GM21515 (cell line): Measurements from ENCODE around the gene CATSPERB.
"Not testable (repeated sequence)": the region's sequence is repeated elsewhere in the genome, so short reads cannot be mapped to it uniquely, and the experiment has no call there.

Experiments used
- ATAC-seq: cut with Tn5 transposase; IDR thresholded peaks from one replicate; pipeline ENCODE4 v1.9.1; 2021; ENCODE audit not compliant: unreplicated experiment

Gene CATSPERB

DNA sequence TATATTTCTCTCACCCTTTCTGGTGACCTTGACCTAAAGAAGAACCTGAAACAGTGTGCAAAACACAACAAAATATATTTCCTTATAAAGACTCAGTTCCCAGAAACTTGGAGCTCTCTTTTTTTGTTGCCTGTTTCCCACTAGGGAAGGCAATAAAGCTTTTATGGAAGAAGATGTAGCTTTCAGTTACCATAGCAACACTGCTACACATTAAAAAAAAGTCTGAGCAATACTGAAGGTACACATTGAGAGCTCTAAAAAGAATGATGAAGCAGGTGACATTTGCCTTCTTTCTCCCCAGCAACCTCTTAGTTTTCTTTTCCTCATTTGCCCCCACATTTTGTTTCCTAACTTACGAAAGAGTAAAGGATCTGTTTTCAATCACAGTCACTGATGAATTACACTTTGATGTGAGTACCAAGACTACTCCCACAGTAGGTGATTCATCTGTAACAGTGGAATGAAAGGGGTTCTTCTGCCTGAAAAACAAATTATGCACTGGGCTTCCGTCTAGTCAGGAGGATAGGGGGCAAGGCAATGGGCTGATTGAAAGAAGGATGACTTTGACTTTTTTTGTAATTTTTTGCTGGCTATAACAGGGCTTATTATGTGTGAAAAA, 1.1 kb upstream of the CATSPERB start:
- no peak for ATAC-seq

DNA sequence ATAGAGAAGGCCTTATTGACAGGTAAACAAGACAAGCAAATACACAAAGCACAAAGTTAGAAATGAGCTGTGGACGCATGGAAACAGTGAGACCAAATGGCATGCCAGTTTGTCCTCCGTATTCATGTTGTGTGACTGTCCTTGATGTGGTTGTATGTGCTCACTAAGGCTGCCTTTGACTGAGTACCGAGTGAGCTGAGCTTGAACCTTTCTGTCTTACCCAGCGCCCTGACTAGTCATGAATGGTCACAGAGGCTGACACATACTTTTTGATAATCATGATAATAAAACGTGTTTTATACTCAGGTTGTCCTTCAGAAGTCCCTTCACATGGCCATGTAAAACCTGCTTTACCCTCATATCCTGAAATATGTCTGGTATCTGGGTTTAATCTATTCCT, 553 bp upstream of the CATSPERB start:
- no peak for ATAC-seq

- ATAC-seq = no peak
Observed at GRCh38 chr14:91731018-91731417, 868 bp downstream of the CATSPERB start.

DNA sequence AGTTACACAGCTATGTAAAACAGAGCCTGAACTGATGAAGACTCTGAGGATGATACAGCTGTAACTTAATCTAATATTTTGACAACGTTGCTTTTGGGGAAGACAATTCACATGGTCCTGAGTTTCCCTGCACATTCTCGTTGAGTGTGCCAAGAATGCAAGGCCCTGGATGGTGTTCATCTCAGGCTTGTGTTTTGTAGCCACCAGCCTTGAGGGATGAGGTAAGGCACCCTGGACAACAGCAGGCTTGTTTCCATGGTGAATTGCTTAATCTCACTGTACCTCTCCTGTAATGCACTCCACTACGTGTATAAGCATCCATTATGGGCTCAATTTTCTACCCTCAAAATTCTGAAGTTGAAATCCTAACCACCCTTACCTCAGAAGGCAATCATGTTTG, 2.1 kb downstream of the CATSPERB start:
- no peak for ATAC-seq

DNA sequence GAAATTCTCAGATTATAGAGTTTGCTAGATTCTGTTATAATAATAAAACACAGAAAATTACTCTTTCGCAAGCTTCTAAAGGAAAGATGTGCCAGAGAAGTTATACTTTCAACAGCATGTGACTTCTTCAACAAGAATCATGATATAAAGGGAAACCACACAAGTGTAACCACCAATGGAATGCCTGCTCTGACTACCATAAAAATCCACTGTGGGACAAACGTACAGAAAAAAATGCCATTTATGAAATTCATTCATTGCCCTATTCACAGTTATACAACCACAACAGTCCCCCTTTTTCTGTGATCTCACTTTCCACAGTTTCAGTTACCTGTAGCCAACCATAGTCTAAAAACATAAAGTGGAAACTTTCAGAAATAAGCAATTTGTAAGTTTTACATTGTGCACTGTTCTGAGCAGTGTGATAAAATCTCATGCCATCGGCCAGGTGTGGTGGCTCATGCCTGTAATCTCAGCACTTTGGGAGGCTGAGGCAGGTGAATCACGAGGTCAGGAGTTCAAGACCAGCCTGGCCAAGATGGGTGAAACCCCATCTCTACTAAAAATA, 3.2 kb downstream of the CATSPERB start:
- ATAC-seq = no peak

DNA sequence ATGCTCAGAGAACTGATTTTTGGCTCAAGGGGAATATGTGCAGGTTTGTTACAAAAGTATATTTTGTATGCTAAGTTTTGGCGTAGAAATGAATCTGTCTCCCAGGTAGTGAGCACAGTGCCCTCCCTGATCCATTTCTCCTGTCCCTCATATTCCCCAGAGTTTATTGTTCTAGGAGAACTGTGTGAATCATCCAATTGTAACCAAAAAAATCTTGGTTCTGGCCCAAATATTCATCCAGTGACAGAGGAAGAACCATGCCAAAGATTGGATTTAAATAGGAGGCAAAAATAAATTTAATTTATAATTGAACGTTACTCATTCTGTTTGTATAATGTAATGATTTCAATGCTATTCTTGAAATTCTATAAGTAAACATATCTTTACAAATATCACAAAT, 4.8 kb downstream of the CATSPERB start:
- ATAC-seq = no peak

- no peak for ATAC-seq
Observed at GRCh38 chr14:91723501-91723900, 8.4 kb downstream of the CATSPERB start.

- no peak for ATAC-seq
Observed at GRCh38 chr14:91722386-91722785, 9.5 kb downstream of the CATSPERB start.

- ATAC-seq = no peak
Observed at GRCh38 chr14:91719839-91720238, 12.0 kb downstream of the CATSPERB start.

- ATAC-seq = no peak
Observed at GRCh38 chr14:91716999-91717398, 14.9 kb downstream of the CATSPERB start.

DNA sequence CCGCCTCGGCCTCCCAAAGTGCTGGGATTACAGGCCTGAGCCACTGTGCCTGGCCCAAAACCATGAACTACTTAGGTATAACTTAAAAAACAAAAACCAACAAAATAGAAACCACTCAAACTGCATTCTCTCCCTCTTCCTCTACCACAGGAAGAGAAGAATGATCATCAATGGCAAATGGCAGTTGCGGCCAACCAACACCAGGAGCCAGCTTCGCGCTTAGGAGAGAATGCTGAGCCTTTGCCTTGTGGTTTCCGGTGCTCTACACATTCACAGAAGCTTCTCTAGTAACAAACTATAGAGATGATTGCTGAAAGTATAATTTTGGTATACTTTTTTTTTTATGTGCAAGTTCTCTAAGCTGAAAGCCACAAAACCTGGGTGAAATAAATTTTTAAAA, 17.1 kb downstream of the CATSPERB start:
- no peak for ATAC-seq

DNA sequence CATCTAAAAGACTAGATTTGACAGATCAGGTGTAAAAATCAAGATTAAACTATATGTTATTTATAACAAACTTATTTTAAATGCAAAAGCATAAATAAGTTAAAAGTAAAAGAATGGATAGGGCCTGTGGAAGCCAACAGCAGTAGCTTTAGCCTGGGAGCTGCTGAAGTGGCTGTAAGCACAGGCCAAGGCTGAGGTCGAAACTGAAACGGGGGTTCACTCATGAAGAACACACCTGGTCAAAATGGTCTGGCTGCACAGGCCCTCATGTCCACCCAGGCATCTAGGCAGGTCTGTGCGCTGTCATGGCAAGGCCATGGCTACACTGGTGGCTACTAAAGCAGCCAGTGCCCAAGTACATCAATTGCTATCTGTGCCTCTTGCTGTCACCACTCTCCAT, 23.1 kb downstream of the CATSPERB start:
- no peak for ATAC-seq

- ATAC-seq = no peak
Observed at GRCh38 chr14:91706996-91707395, 24.9 kb downstream of the CATSPERB start.

- no peak for ATAC-seq
Observed at GRCh38 chr14:91694643-91695042, 37.2 kb downstream of the CATSPERB start.

GRCh38 chr14:91693346-91693745, 38.5 kb downstream of the CATSPERB start:
- no peak for ATAC-seq

DNA sequence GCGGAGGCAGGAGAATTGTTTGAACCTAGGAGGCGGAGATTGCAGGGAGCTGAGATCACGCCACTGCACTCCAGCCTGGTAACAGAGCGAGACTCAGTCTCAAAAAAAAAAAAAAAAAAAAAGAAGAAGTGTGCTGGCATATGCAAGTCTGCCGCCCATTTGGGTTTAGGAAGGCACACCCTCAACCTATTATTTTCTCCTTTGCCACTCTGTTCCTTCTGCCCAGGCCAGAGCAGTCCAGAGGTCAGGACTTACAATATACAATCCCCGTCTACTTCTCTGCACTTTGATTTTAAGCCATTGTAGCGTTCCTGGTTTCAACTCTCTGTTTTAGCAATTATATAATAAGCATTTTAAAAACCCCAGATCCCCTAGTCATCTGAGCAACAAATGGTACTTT, 39.8 kb downstream of the CATSPERB start:
- ATAC-seq = no peak

DNA sequence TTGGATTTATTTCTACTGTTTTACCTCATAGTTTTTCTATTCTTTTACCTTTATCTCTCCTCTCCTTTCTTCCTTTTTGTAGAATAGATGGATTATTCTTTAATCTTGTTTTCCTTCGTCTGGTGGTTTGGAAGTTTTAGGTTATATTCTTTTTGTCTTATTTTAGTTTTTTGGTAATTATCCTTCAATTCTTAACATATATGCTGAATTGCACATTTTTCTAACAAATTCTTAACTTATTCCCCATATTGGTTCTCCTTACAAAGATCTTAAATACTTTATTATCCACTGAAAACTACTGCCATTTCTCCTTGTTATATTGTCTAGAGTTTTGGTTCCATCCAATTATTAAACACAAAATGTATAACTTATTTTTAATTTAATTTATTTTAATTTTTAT, 42.3 kb downstream of the CATSPERB start:
- ATAC-seq = no peak

DNA sequence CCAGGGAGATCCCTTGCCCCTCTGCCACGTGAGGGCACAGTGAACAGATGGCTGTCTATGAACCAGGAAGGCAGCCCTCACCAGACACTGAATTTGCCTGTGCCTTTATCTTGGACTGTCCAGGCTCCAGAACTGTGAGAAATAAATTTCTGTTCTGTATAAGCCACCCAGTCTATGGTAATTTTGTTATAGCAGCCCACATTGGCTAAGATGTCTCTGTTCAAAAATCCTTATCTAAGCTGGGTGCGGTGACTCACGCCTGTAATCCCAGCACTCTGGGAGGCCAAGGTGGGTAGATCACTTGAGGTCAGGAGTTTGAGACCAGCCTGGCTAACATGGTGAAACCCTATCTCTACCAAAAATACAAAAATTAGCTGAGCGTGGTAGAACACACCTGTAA, 44.5 kb downstream of the CATSPERB start:
- not testable (repeated sequence) for ATAC-seq

- no peak for ATAC-seq
Observed at GRCh38 chr14:91685600-91685999, 46.3 kb downstream of the CATSPERB start.

DNA sequence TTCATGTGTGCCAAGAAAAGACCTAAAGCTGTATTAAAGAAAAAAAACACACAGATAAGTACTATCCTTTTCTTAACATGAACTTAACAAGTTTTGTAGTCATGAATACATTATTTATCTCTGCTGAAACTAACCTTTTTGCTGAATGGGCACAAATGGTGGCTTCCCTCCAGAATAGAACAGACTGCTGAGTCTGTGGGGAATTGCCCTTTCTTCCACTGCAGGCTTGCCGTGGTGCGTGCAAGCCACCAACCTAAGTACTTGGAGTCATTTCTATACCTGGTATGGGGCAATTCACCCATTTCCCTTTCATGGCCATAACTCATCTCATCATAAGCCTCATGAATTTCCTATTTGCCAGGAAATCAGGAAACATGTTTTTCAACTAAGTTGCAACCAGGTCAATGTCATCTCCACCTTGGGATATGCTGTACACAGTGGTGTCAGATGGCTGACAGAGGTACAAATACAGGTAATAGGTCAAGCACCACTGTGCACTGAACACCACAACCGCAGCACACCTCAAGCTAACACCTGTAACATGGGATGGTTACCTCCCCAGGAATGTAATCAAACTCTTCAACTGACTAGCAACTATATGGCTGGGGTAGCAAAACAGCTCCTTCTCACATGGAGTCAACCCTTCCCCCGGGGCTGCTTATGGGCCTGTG, 49.9 kb downstream of the CATSPERB start:
- no peak for ATAC-seq

DNA sequence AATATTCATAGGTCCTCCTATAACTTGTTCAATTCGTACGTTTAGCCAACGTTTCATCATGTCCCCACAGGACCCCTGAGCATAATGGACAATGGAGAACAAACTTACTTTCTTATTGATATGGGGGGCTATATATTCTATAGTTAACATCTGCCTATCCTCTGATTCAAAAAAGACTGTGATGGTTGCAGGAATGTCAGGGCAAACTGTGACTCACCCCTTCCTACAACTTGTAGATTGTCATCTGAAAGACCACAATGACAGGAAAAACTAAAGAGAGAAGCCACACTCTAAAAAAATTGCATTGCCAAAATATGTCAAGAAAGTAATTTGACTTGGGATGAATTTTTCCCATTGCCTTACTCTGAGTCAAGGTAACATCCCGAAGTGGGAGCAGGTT, 50.8 kb downstream of the CATSPERB start:
- ATAC-seq = no peak

DNA sequence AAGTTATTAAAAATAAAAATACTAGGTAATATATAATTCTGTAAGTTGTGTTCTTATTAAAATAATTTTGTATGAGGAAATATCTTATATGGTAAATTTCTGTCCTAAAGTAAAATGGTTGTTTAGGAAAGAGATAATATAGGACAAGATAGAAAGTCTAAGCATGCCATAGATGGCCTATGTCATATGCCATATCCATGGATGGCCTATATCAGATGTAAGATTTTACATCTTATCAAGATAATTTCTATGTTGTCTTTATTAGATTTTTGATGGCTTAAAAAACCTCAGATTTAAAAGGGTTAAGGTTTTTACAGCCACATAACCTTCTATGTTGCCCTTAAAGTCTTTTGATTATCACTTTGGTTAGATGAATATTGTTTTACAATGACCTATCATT, 52.6 kb downstream of the CATSPERB start:
- no peak for ATAC-seq

GRCh38 chr14:91677687-91678086, 54.2 kb downstream of the CATSPERB start:
- ATAC-seq = not testable (repeated sequence)
